Fibroblast of lung (primary cell): ENCODE data around the gene AGRP.

Experiments used
- CTCF ChIP-seq, 2 donors: IDR thresholded peaks in 1 of 2; conservative IDR thresholded peaks in 1 of 2; 1 replicate in 1 of 2; 2 replicates in 1 of 2; pipeline ENCODE4 v1.5.1; 2011 to 2012; ENCODE audit warnings: low read length in 2 of 2, control low read depth in 1 of 2, inconsistent platforms in 1 of 2, low read depth in 1 of 2, mild to moderate bottlenecking in 1 of 2
- EZH2 ChIP-seq: IDR thresholded peaks from 2 replicates; pipeline ENCODE4 v1.5.1; 2012; ENCODE audit warnings: low read length, control low read depth, mild to moderate bottlenecking; ENCODE audit errors: missing control alignments

GRCh38 chr16:67514382-67514828, 31.1 kb upstream of the AGRP start:
- TF ChIP-seq CTCF (conservative IDR thresholded peaks at IDR 0.05 in 1 of 2, IDR thresholded peaks at IDR 0.05 in 1 of 2; ENCODE audit: low read depth in 1 of 2, low read length in 2 of 2) (peak; percentile 71 to 78), EZH2 (no peak)
